ENCODE measurements around the gene TMEM151A. TPM values are rescaled to one million over a fixed set of nuclear protein-coding genes. Genes with fewer than 3 reads are reported as not detected.

The TMEM151A gene
- total RNA-seq, 1 donor from 2014 or later = 19.2 TPM

GRCh38 chr11:66314186-66314501 lies 22.4 kb downstream of the TMEM151A start:
- Mint-ChIP-seq H3K4me3 (ENCODE audit: unreplicated experiment) (peak overlapping the region; percentile 75), H3K27ac (ENCODE audit: unreplicated experiment) (peak overlapping the region; percentile 97), H3K27me3 (ENCODE audit: unreplicated experiment) (peaks cover 27% of the 10 kb centered on the region), H3K9me3 (ENCODE audit: unreplicated experiment) (peaks cover 25% of the 10 kb centered on the region), H3K36me3 (ENCODE audit: unreplicated experiment) (no peaks in the 10 kb centered on the region), H3K4me1 (ENCODE audit: low read depth, unreplicated experiment) (peaks cover 55% of the 10 kb centered on the region)
- no peak for DNase-seq
- no peak for TF ChIP-seq CTCF (IDR thresholded peaks at IDR 0.05; ENCODE audit: partially characterized antibody, unreplicated experiment)

GRCh38 chr11:66314561-66315497 lies 23.1 kb downstream of the TMEM151A start:
- Mint-ChIP-seq H3K27me3 (ENCODE audit: unreplicated experiment) (peaks cover 29% of the 10 kb centered on the region), H3K9me3 (ENCODE audit: unreplicated experiment) (peaks cover 26% of the 10 kb centered on the region), H3K27ac (ENCODE audit: unreplicated experiment) (peak overlapping the region; percentile 97), H3K36me3 (ENCODE audit: unreplicated experiment) (no peaks in the 10 kb centered on the region), H3K4me1 (ENCODE audit: low read depth, unreplicated experiment) (peaks cover 51% of the 10 kb centered on the region), H3K4me3 (ENCODE audit: unreplicated experiment) (peak overlapping the region; percentile 75)
- no peak for TF ChIP-seq CTCF (IDR thresholded peaks at IDR 0.05; ENCODE audit: partially characterized antibody, unreplicated experiment)
- DNase-seq = no peak

DNA sequence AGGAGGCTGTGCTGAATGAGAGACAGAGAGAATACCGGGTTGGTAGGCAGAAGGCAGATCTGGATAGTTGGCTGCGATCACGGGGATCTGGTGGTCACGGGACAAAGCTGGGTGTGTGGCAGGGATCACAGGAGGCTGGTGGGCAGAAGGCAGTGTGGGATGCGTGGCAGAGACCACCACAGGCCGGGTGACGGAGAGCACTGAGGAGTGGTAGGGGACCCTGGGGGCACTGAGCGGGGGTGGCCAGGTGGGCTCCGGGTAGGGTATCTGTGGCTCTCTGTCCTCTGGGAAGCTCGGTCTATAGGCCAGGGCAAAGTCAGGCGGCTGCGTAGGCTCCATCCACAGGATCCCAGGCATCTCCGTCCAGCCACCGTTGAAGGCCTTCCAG lies 23.8 kb downstream of the TMEM151A start:
- Mint-ChIP-seq H3K27me3 (ENCODE audit: unreplicated experiment) (peaks cover 29% of the 10 kb centered on the region), H3K4me1 (ENCODE audit: low read depth, unreplicated experiment) (peaks cover 50% of the 10 kb centered on the region), H3K9me3 (ENCODE audit: unreplicated experiment) (peaks cover 32% of the 10 kb centered on the region), H3K36me3 (ENCODE audit: unreplicated experiment) (no peaks in the 10 kb centered on the region), H3K27ac (ENCODE audit: unreplicated experiment) (peak overlapping the region; percentile 82), H3K4me3 (ENCODE audit: unreplicated experiment) (peak overlapping the region; percentile 71)
- no peak for DNase-seq
- no peak for TF ChIP-seq CTCF (IDR thresholded peaks at IDR 0.05; ENCODE audit: partially characterized antibody, unreplicated experiment)

GRCh38 chr11:66315921-66316811 lies 24.5 kb downstream of the TMEM151A start:
- Mint-ChIP-seq H3K9me3 (ENCODE audit: unreplicated experiment) (peaks cover 32% of the 10 kb centered on the region), H3K27ac (ENCODE audit: unreplicated experiment) (peak overlapping the region; percentile 82), H3K4me1 (ENCODE audit: low read depth, unreplicated experiment) (peaks cover 47% of the 10 kb centered on the region), H3K27me3 (ENCODE audit: unreplicated experiment) (peaks cover 29% of the 10 kb centered on the region), H3K36me3 (ENCODE audit: unreplicated experiment) (no peaks in the 10 kb centered on the region), H3K4me3 (ENCODE audit: unreplicated experiment) (peak overlapping the region; percentile 55)
- no peak for TF ChIP-seq CTCF (IDR thresholded peaks at IDR 0.05; ENCODE audit: partially characterized antibody, unreplicated experiment)
- DNase-seq = no peak

Data from glutamatergic neuron (in vitro differentiated cells).